ENCODE results near the gene NSUN7.

GRCh38 chr4:40737879-40738278 lies 11.9 kb upstream of the NSUN7 start:
- no peak for TF ChIP-seq CTCF (IDR thresholded peaks at IDR 0.05; ENCODE audit: low read length)
- TF ChIP-seq EZH2 (IDR thresholded peaks at IDR 0.05; ENCODE audit: borderline replicate concordance, low read length): no peak
